IPS DF 4.7 (cell line): Measurements from ENCODE around the gene OVOL2.
"Not testable (repeated sequence)": the region's sequence is repeated elsewhere in the genome, so short reads cannot be mapped to it uniquely, and the experiment has no call there.

Experiments
- DNase-seq: peaks from one replicate; pipeline ENCODE4 v3.0.0-alpha.2; 2013; ENCODE audit warnings: low spot score; ENCODE audit errors: extremely low read depth

The OVOL2 gene

DNA sequence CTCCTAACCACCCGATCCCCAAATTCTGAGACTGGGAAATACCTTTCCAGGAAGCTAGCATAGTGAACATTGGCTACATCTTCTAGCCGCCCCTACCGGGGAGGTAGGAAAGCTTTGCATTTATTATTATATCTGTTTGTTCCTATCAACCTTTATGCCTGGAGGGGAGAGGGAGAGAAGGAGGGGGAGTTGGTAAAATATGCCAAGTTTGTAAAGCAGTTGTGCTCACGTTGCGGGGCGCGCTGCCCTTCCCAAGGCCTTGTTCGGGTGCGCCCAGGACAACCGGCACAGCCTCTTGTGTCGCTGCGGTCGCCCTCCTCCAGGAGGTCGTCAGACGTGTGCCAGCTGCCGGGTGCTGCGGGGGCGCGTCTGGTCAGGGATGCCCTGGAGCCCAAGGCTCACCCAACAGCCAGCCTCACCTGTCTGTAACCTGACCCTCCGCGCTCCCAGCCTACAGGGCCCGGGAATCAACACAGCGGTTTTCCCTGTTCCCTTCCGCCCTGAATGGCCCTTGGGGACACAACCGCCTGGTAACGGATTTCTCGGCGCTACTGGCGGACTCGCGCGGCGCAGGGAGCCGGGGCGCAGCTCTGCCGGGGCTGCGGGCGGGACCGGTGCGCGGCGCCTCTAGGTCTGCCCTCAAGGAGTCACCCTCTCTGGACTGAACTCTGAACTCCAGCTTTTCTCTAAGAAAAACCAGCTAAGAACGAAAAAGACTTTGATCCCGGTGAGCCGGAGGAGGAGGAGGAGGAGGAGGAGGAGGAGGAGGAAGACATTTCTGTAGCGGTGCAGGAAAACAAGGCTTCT, 1.1 kb upstream of the OVOL2 start:
- DNase-seq, result no peak

- no peak for DNase-seq
Measured at GRCh38 chr20:18057994-18058349, 256 bp upstream of the OVOL2 start.

DNA sequence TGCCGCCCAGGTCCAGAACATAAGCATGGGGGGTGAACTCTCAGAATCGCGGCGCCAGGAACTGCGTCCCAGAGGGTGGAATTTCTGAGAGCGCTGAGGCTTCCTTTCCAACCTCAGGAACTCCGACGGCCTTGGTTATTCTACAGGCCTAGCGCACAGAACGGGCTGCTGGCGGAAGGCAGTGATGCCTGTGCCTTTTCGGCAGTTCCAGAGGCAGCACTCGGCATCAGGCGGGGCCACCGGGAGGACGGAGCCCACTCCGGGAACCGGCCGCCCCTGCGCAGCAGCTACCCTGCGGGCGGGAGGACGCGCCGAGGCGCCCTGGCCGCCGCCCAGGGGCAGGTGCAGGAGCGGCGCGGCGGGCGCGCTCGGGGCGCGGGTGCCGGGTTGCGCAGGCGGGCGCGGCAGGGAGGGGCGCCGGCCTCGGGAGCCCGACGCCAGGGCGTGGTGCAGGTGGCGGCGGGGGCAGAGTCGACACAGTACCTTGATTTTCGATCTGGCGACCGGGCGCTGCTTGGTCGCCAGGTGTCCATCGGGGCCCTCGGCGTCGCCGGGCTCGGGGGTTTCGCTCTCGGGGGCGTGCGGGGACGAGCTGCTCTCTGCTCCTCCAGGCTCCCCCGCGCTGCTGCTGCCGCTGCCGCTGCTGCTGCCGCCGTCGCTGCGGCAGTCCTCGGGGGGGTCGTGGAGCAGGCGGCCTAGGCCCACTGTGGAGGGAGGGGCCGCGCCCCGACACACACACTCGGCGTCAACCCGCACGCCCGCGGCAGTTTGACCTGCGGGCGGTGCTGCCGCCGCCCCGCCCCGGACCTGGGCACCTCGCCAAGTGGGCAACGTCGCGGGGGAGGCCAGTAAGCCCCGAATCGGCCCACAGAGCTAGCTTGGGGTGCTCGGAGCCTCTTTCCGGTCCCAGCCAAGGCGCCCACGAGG, 1.3 kb downstream of the OVOL2 start:
- DNase-seq, result no peak

- DNase-seq, result no peak
Measured at GRCh38 chr20:18055261-18055660, 2.5 kb downstream of the OVOL2 start.

DNA sequence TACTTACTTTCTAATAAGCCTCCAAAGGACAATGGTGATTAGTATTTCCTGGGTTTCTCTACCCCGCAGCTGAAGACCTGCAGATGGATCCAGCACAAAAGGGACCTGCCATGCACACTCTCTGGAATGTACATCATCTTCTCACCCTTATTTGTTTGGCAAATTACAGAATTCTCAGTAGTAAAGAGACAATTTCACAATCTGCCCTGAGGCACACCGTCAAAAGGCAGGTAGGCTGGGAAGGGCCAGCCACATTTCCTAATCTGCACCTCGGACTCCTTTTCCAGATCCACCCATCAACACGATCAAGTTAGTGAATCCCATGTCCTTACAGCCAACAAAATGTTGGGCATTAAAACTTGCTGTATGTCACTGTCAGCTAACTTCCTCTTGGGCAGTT, 4.9 kb downstream of the OVOL2 start:
- no peak for DNase-seq

DNA sequence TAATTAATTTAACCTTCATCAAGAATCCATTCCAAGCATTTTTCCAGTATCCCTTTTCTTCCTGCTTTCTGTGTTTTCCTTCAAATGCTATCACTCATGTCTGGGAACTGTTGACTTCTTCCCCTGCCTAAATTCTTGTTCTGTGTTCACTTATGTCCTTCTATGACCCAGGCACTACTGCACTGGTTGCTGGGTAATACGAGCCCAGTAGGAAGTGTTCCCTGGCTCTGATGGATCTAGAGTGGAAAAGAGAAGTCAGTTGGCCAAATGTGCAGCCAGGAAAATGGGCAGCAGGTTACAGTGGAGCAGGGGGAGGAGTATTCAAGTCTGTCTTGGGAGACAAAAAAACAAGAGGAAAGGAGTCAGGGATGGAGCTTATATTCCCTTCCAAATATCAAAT, 7.1 kb downstream of the OVOL2 start:
- DNase-seq, result no peak

DNA sequence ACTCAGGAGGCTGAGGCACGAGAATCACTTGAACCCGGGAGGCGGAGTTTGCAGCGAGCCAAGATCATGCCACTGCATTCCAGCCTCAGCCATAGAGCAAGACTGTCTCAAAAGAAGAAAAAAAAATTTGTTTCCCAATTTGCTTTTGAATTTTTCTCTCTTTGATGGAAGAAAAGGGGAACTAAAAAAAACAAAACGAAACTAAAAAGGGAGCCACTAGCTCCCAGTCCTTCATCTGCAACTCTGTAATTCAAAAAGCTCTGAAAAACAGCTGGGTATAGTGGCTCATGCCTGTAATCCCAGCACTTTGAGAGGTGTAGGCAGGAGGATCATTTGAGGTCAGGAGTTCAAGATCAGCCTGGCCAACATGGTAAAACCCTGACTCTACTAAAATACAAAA, 9.5 kb downstream of the OVOL2 start:
- no peak for DNase-seq

DNA sequence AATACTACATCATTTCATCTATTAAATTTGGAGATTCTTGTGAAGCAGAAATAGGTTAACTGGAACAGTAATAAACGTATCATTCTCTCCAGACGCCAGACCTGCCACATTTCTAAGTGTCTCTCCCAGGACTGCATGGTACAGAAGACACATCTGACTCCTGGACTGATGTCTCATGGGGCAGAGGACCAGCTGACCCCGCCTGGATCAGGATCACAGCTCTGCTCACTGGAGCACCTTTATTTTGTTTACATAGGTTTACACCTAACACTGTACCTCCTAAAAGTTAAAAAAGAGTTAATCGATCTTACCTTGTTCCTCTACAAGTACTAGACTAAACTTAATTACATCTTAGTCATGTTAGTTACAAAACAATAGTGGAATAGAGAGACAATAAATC, 11.2 kb downstream of the OVOL2 start:
- DNase-seq, result no peak

DNA sequence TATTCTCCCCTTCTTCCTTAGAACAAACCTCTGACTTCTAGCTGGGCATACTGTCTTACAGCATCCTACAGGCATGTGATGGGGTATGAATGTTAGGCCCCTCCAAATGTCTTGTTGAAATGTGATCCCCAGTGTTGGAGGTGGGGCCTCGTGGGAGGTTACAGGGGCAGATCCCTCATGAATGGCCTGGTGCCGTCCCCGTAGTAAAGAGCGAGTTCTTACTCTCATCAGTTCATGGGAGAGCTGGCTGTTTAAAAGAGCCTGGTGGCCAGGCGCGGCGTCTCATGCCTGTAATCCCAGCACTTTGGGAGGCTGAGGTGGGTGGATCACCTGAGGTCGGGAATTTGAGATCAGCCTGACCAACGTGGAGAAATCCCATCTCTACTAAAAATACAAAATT, 15.5 kb downstream of the OVOL2 start:
- DNase-seq, result no peak

DNA sequence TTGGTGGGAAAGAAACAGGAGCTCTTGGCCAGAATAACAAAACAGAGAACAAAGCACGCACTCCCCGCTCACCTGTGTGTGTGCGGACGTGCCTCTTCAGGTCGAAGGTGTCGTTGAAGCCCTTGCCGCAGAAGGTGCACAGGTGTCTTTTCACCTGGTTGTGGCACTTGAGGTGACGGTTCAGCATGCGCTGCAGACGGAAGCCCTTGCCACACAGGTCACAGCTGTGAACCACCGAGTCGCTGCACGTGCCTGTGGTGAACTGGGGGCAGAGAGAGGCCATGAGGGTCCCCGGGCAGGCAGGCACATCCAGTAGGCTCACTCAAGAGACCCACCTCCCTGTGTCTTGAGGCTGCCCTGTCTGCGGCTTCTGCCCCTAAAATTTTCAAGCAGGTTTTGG, 16.3 kb downstream of the OVOL2 start:
- no peak for DNase-seq

- no peak for DNase-seq
Measured at GRCh38 chr20:18039063-18039462, 18.7 kb downstream of the OVOL2 start.

- DNase-seq, result no peak
Measured at GRCh38 chr20:18034039-18034438, 23.7 kb downstream of the OVOL2 start.

DNA sequence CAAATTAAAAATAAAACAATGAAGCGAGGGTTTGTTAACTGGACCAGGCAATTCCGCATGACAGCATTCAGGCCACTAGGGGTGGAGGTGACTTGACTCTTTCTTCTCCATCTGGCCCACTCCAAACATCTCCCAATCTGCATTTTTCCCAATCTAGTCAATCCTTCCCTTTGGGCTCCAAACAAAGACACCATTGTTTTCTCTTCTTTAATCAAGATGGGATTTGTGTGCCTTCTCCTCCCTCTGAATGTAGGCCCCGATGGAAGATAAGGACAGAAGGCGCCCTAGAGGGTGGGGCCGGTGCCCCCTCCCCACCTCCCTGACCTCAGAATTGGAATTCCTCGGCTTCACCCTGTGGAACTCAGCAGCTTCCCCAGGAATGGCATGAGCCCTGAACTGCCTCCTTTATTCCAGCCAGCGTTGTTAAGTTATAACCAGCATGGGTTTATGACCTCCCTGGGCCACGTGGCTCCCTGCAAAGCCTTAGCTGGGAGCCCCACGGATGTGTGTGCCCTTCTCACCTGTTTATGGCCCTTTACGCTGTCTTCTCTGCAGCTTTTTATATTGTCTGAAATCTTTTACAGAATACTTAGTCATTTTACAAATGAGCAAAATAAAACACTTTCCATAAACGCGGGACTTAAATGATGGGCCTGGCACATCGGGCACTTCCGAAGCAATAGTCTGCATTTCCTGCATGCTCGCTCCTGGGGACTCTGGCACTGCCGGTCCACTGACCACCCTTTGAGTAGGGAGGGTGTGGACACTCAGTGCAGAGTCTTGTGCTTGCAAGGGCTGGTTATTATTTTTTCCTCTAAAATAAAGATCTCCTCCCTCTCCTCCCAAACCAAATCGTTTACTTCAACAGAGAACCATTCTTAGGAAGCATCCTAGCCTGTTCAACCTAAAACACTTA, 24.5 kb downstream of the OVOL2 start:
- no peak for DNase-seq

- DNase-seq, result no peak
Measured at GRCh38 chr20:18031888-18032509, 25.7 kb downstream of the OVOL2 start.

DNA sequence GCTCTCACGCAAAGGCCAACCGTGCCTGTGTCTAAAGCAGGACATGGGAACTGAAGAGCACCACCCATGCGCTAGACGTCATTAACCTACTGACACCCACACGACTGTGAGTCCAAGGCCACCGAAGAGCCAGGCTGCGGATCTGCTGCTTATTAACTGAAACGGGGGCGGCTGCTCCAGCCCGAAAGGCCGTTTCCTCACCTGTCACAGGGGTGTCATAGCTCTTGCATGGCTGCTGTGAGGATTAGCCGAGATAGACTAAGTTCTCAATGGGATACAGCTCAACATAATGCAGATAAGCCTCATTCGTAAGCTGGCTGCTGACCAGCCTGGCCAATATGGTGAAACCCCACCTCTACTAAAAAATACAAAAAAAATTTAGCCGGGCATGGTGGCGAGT, 26.7 kb downstream of the OVOL2 start:
- no peak for DNase-seq

- DNase-seq, result no peak
Measured at GRCh38 chr20:18030020-18030419, 27.7 kb downstream of the OVOL2 start.

GRCh38 chr20:18027011-18027410, 30.7 kb downstream of the OVOL2 start:
- not testable (repeated sequence) for DNase-seq

- no peak for DNase-seq
Measured at GRCh38 chr20:18024606-18025127, 33.0 kb downstream of the OVOL2 start.

DNA sequence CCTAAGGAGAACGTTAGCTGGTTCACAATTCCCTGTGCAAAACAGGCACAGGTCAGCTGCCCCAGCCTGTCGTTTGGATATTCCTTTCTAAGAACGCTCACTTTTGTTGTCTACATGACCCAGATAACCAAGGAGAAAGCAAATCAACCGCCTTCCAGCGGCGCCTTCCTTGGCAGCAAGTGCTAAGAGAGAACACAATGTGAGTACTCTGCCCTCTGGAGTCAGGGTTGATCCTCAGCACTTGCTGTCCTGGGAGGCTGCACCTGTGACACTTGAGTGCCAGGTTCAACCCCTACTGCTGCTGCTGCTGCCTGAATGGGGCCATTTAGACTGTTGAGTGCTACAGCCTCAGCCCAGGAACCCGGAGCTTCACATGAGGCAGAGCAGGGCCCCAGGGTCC, 36.8 kb downstream of the OVOL2 start:
- DNase-seq, result no peak

DNA sequence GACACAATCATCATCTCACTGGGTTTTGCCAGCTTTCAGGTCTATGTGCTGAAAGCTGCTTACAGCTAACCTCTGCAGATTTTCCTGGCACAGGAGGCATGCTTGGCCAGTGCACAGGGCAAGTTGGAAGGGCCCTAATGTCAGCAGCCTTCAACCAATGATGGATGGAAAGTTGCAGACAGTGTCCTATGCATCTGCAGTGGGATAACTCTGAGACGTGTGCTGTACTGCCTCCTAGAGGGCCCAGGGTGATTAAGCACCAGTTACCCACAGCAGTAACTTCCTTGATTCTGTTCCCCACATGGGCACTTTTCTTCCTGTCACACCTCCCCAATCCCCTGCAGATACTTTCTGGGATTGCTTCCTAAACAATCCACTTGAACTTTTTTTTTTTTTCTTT, 38.6 kb downstream of the OVOL2 start:
- DNase-seq, result no peak

DNA sequence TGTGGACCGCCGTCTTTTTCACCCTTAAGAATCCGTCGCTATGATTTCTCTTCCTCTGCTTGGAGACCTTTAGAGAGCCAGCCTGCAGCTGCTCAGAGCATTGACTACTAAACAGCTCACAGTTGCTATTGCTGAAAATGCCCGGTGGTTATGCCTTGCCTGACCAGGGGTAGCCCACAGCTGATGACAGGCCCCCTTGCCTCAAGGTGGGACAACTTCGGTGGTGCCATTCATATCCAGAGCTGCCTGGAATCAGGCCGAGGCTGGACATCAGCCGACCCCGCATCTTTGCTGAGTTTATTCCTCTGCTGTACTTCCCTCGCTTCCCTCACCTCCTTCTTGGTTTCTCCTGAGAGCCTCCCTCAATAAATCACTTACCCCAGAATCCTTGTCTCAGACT, 39.6 kb downstream of the OVOL2 start:
- no peak for DNase-seq
